B cell (primary cell): ENCODE measurements around the gene MTUS2. TPM values are rescaled to one million over a fixed set of nuclear protein-coding genes. Genes with fewer than 3 reads are reported as not detected.

ENCODE experiments used
- ATAC-seq: fragments of 200-7000 bp; cut with Tn5 transposase; one replicate; pipeline ENCODE4 v1.10.0; 2021; ENCODE audit warnings: low read depth, mild to moderate bottlenecking, moderate number of reproducible peaks, moderate library complexity
- CTCF ChIA-PET: fragments of 350-600 bp; sonication (Branson Sonifier 250); formaldehyde crosslinking; loops from one replicate; lab custom pipeline; 2021; ENCODE audit warnings: antibody characterized with exemption, inconsistent platforms; lab: Charles Lee
- POLR2A ChIA-PET: fragments of 350-600 bp; sonication (Branson Sonifier 250); formaldehyde crosslinking; loops from one replicate; lab custom pipeline; 2021; ENCODE audit warnings: antibody characterized with exemption; lab: Charles Lee
- DNase-seq: peaks from one replicate; pipeline ENCODE4 v3.0.0; 2013
- H2AFZ ChIP-seq: 2 replicates; pipeline ENCODE4 v1.6.1; 2012; ENCODE audit warnings: mild to moderate bottlenecking, low read depth, low read length; ENCODE audit not compliant: insufficient read depth, poor library complexity, severe bottlenecking
- H3K27ac ChIP-seq, 2 donors: 1 replicate in 1 of 2; 2 replicates in 1 of 2; pipeline ENCODE4 v1.5.1; 2012 to 2013; ENCODE audit warnings: low read length in 2 of 2, mild to moderate bottlenecking in 2 of 2, moderate library complexity in 1 of 2
- H3K27me3 ChIP-seq, 4 experiments: fragments of 200-600 bp in 1 of 4; sonication (generic) in 1 of 4; replicated peaks in 1 of 4; 1 replicate in 2 of 4; 2 replicates in 2 of 4; pipeline versions ENCODE4 v1.6.1 to v1.7.0; 2013 to 2016; ENCODE audit warnings: low read length in 3 of 4, mild to moderate bottlenecking in 2 of 4, mixed read lengths in 1 of 4, moderate library complexity in 1 of 4; ENCODE audit not compliant: insufficient read depth in 4 of 4, control insufficient read depth in 3 of 4; ENCODE audit errors: control extremely low read depth in 1 of 4
- H3K36me3 ChIP-seq, 2 experiments: replicated peaks in 1 of 2; 1 replicate in 1 of 2; 2 replicates in 1 of 2; pipeline versions ENCODE4 v1.6.1 to v1.7.1; 2013; ENCODE audit warnings: low read length in 1 of 2; ENCODE audit not compliant: insufficient read depth in 2 of 2, control insufficient read depth in 1 of 2; ENCODE audit errors: control extremely low read depth in 1 of 2, extremely low read depth in 1 of 2
- H3K4me1 ChIP-seq, 2 donors: fragments of 200-600 bp in 1 of 2; sonication (generic) in 1 of 2; 1 replicate in 1 of 2; 2 replicates in 1 of 2; pipeline versions ENCODE4 v1.5.1 to v1.6.1; 2013 to 2017; ENCODE audit warnings: low read length in 2 of 2; ENCODE audit not compliant: control insufficient read depth in 2 of 2, insufficient read depth in 2 of 2
- H3K4me2 ChIP-seq: replicated peaks from 2 replicates; pipeline ENCODE3; 2012; ENCODE audit warnings: mild to moderate bottlenecking, low read depth, low read length; ENCODE audit not compliant: poor library complexity, severe bottlenecking
- H3K4me3 ChIP-seq, 5 experiments: fragments of 200-600 bp in 1 of 5; sonication (generic) in 1 of 5; 1 replicate in 3 of 5; 2 replicates in 2 of 5; pipeline versions ENCODE4 v1.5.1 to v1.7.0; 2011 to 2016; ENCODE audit warnings: low read length in 4 of 5, mild to moderate bottlenecking in 4 of 5, low read depth in 2 of 5, control low read depth in 1 of 5, moderate library complexity in 1 of 5; ENCODE audit not compliant: insufficient read depth in 1 of 5; ENCODE audit errors: control extremely low read depth in 1 of 5, extremely low read depth in 1 of 5
- H3K79me2 ChIP-seq: fragments of 200-600 bp; sonication (generic); one replicate; pipeline ENCODE4 v1.6.0; 2016; ENCODE audit warnings: low read length; ENCODE audit not compliant: control insufficient read depth, insufficient read depth
- H3K9ac ChIP-seq: fragments of 200-600 bp; sonication (generic); 2 replicates; pipeline ENCODE4 v1.6.1; 2017; ENCODE audit warnings: mild to moderate bottlenecking, low read length, moderate library complexity
- H3K9me3 ChIP-seq, 3 donors: one replicate each; pipeline versions ENCODE4 v1.6.1 to v1.7.1; 2013; ENCODE audit warnings: low read length in 2 of 3; ENCODE audit not compliant: control insufficient read depth in 2 of 3, insufficient read depth in 1 of 3; ENCODE audit errors: control extremely low read depth in 1 of 3
- H4K20me1 ChIP-seq: 2 replicates; pipeline ENCODE4 v1.6.0; 2012; ENCODE audit warnings: mild to moderate bottlenecking, low read length; ENCODE audit not compliant: insufficient read depth, control insufficient read depth, poor library complexity, severe bottlenecking
- H3K27ac Mint-ChIP-seq: one replicate; pipeline ENCODE4 v1.8.0; 2021; ENCODE audit warnings: mixed read lengths
- H3K27me3 Mint-ChIP-seq: one replicate; pipeline ENCODE4 v1.8.0; 2021; ENCODE audit warnings: mixed read lengths
- H3K4me1 Mint-ChIP-seq: one replicate; pipeline ENCODE4 v1.8.0; 2021; ENCODE audit warnings: mixed read lengths
- H3K4me3 Mint-ChIP-seq: one replicate; pipeline ENCODE4 v1.8.0; 2021; ENCODE audit warnings: mixed read lengths
- H3K9me3 Mint-ChIP-seq: one replicate; pipeline ENCODE4 v1.8.0; 2022; ENCODE audit warnings: mixed read lengths; ENCODE audit not compliant: insufficient read depth
- CTCF ChIP-seq: fragments of 200-600 bp; IDR thresholded peaks from one replicate; pipeline ENCODE4 v1.8.0; 2022; ENCODE audit warnings: antibody characterized with exemption, mild to moderate bottlenecking
- EZH2 ChIP-seq: IDR thresholded peaks from 2 replicates; pipeline ENCODE4 v1.6.1; 2012; ENCODE audit warnings: borderline replicate concordance, low read depth, mild to moderate bottlenecking, moderate library complexity, low read length; ENCODE audit not compliant: insufficient read depth, poor library complexity, severe bottlenecking
- WGBS: methylation state at CpG from one replicate; pipeline ENCODE4 v1.1.5; 2013; ENCODE audit warnings: missing lambda C conversion rate; ENCODE audit not compliant: insufficient coverage; 5-methylcytosine and 5-hydroxymethylcytosine counted together
- intact Hi-C: fragments of 100-400 bp; cut with micrococcal nuclease; formaldehyde crosslinking; loops from one replicate; pipeline ENCODE4 v1.10.0; 2022
- polyA plus RNA-seq: library from polyadenylated mRNA; depleted of rRNA; stranded (reverse); fragments of >200 nt; gene quantifications from 2 replicates; pipeline ENCODE4 v1.2.3, GENCODE V29; 2012
- total RNA-seq, 2 donors: library from RNA; stranded (reverse); fragments of 120-200 nt in 1 of 2; gene quantifications; 1 replicate in 1 of 2; 2 replicates in 1 of 2; pipeline versions ENCODE4 v1.2.3 to v1.2.4, GENCODE V29; 2013 to 2022

Gene MTUS2
- total and polyA plus RNA-seq, 2 donors (not counting 1 experiment from before 2014, with no cell fraction given) = 0.12 TPM; not detected in 1

GRCh38 chr13:29039212-29039611 lies 219.1 kb downstream of the MTUS2 start:
- ChIA-PET POLR2A (no interaction called here), CTCF (no interaction called here)
- 87% methylated on average over 17 of the region's 18 CpGs for WGBS
- ATAC-seq = no peak
- no peak for DNase-seq
- H3K4me1 ChIP-seq = no peaks in the 10 kb centered on the region
- H3K79me2 ChIP-seq = no peaks in the 10 kb centered on the region
- no peaks in the 10 kb centered on the region for H3K36me3 ChIP-seq
- H3K27ac ChIP-seq = no peak overlapping the region
- no peak overlapping the region for H3K9ac ChIP-seq
- H3K9me3 Mint-ChIP-seq = peaks cover 1% of the 10 kb centered on the region
- no peak overlapping the region for H3K4me2 ChIP-seq
- no peaks in the 10 kb centered on the region for H3K27me3 ChIP-seq
- no peak overlapping the region for H3K4me3 Mint-ChIP-seq
- intact Hi-C loops = no loop called here
- H3K4me1 Mint-ChIP-seq = no peaks in the 10 kb centered on the region
- H3K27me3 Mint-ChIP-seq = peaks cover 3% of the 10 kb centered on the region
- no peak overlapping the region for H3K4me3 ChIP-seq
- no peak overlapping the region for H2AFZ ChIP-seq
- peaks cover 0 to 2% (median 0%) of the 10 kb centered on the region in 3 donors for H3K9me3 ChIP-seq
- TF ChIP-seq EZH2 (no peak), CTCF (no peak)
- H4K20me1 ChIP-seq = no peaks in the 10 kb centered on the region
- no peak overlapping the region for H3K27ac Mint-ChIP-seq

DNA sequence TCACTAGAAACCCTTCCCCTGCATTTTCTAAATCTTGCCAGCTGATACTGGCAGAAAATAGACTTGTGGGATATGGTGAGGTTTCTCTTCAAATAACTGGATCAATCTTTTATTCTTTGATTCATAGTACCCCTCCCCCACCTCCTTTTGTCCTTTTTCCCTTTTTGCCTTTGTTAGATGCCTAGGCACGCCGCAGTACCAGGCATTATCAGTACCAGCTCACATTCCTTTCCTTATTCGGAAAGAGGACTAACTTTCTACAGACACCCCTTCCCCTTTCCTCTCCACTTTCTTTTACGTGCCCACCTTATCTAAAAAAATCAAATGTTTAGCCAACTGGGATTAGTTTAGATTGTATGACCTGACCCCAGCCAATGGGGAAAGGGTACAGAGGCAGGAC lies 226.4 kb downstream of the MTUS2 start:
- CTCF ChIA-PET = no interaction called here
- H3K4me3 Mint-ChIP-seq = no peak overlapping the region
- DNase-seq (no peak), ATAC-seq (no peak)
- Histone ChIP-seq H2AFZ (no peak overlapping the region), H3K9me3 (peaks cover 0 to 6% (median 4%) of the 10 kb centered on the region in 3 donors), H3K36me3 (no peaks in the 10 kb centered on the region), H4K20me1 (no peaks in the 10 kb centered on the region), H3K4me2 (no peak overlapping the region), H3K79me2 (no peaks in the 10 kb centered on the region), H3K27me3 (no peaks in the 10 kb centered on the region), H3K4me1 (no peaks in the 10 kb centered on the region), H3K4me3 (no peak overlapping the region), H3K27ac (no peak overlapping the region), H3K9ac (no peak overlapping the region)
- TF ChIP-seq EZH2 (no peak), CTCF (no peak)
- H3K4me1 Mint-ChIP-seq = no peaks in the 10 kb centered on the region
- POLR2A ChIA-PET = no interaction called here
- intact Hi-C loops = no loop called here
- peaks cover 7% of the 10 kb centered on the region for H3K9me3 Mint-ChIP-seq
- WGBS = no CpG with 5 or more reads among the region's 4 CpGs
- H3K27me3 Mint-ChIP-seq = peaks cover 4% of the 10 kb centered on the region
- no peak overlapping the region for H3K27ac Mint-ChIP-seq
